Ishikawa (cell line): ENCODE data around the gene SEL1L2.

Experiments
- CEBPB ChIP-seq: IDR thresholded peaks from 2 replicates; pipeline ENCODE4 v1.6.1; 2012
- MAX ChIP-seq: IDR thresholded peaks from 2 replicates; pipeline ENCODE4 v1.6.1; 2012
- TAF1 ChIP-seq: IDR thresholded peaks from 2 replicates; pipeline ENCODE4 v1.6.1; 2012; ENCODE audit warnings: low read depth, mild to moderate bottlenecking

- TF ChIP-seq CEBPB (no peak), MAX (peak; percentile 84), TAF1 (peak; percentile 72)
These were observed 4.8 kb upstream of the SEL1L2 start, which contains the start of gene MACROD2 for GRCh38 chr20:13995086-13995665.
